GM18520 (cell line): ENCODE results near the gene NXPH3.
"Not testable (repeated sequence)": the region's sequence is repeated elsewhere in the genome, so short reads cannot be mapped to it uniquely, and the experiment has no call there.

Experiments
- ATAC-seq: cut with Tn5 transposase; IDR thresholded peaks from one replicate; pipeline ENCODE4 v1.9.1; 2021; ENCODE audit not compliant: unreplicated experiment

Gene NXPH3

DNA sequence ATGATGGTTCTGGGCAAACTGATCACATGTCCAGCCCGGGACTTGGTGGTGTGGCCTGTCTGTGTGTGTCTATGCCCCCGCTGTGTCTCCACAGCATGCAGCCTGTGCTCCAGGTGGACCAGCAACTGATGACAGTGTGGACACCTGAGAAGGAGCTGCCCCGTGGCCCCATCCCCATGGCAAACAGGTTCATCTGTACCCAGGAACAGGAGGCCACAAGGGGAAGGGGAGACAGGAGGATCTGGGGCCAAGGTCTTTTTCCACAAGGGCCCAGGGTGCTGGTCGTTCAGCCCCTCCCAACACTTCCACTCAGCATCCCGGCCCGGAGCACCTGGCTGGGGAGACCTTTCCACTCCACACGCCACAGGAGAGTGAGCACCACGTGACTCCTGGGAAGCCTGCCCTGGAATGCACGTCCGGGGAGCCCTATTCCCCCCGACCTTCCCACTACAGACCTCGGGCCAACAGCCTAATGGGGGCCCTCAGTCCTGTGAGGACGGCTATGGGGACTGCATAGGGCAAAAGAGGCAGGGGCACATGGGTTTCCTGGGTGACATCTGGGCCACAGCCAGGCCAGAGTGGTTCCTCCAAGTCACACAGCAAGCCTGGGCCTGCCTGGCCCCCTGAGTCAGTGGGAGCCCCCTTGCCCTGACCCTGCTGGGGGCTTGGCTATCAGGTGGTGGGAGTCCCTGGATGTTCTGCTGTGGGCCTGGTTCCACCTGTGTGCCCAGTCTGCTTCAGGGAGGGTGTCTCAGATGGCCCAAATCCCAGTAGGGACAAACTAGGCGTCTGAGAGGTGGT lies 20.8 kb upstream of the NXPH3 start:
- ATAC-seq: no peak

DNA sequence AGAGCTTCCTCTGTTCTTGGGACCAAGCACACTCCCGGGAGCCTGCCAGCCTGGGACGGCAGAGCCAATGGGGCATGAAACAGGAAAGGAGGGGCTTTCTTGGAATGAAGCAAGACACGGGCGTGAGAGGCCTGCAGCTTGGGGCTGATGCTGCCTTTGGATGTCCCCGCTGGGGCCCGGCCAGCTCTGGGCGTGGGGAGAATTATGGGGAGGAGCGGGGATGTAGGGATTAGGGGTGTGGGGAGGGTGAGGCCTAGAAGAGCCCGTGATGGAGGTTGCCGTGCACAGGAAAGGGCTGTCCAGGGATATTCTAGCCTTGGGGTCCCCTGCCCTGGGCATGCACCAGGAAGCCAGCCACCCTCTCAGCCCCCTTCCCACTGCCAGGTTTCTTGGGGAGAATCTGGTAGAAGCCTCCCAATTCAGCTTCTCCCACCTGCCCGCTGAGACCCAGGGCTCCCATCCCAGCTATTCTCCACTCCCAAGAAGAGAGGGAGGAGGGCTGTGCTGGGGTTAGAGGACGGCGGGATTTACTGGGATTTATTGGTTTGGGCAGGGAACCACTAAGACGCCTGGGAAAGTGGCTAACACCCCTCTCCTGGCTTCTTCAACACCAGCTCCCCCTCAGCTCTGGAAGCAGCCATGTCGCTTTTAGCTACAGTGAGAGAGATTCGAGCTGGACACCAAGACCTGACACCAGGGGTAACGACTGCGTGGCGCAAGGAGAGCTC lies 20.0 kb upstream of the NXPH3 start:
- ATAC-seq: no peak

DNA sequence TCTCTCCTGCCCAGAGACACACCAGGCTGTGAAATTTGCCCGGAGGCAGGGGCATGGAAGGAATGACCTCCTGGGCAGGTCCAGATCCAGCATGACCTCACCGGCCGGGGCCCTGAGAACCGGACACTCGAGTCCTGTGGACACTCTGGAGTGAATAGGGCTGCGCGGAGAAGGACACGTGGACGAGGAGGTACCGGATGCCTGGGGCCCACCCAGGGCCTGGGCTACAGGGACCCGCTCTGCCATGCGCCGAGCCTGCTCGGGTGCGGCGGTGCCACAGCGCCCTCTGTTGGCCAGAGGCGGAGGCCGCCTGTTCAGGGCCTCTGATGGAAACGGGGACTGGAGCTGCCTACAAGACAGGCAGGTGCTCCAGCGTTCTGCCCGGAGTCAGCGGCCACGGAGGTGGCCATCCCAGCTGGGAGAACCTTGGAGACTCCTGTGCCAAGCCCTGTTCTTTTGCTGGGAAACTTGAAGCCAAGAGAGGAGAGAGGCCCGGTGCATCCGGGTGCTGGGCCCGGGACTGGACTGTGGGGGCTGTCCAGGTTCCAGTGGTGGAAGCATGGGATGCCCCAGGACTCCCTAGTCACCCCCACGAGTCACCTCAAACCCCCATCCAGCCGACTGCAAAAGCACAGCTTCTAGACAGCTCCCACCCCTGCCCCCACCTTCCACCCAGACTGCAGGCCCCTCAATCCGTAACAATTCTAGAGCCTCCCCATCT lies 19.3 kb upstream of the NXPH3 start:
- no peak for ATAC-seq

DNA sequence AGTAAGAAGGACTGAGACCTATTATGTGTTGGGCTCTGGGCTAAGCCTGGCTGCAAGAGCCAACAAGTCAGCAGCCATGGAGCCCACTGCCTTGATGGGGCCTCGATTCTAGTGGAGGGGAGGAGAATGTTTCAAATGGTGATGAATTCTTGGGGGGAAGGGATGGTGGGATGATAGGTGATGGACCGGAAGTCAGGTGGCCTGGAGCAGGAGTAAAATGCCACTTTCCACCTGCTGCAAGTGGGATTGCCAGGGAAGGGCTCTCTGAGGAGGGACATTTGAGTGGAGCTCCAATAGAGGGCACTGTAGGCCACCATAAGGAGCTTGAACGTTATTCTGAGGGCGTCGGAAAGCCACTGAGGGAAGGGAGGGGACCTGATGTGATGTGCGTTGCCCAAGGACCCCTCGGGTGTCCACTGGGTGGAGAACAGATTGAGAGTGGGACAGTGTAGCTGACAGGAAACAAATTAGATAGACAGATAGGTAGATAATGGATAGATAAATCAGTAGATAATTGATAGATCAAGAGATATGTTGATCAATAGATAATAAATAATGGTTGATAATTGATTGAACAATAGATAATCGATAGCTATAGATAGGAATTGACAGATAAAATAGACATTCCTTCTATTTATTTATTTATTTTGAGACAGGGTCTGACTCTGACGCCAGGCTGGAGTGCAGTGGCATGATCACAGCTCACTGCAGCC lies 18.2 kb upstream of the NXPH3 start:
- ATAC-seq: no peak

DNA sequence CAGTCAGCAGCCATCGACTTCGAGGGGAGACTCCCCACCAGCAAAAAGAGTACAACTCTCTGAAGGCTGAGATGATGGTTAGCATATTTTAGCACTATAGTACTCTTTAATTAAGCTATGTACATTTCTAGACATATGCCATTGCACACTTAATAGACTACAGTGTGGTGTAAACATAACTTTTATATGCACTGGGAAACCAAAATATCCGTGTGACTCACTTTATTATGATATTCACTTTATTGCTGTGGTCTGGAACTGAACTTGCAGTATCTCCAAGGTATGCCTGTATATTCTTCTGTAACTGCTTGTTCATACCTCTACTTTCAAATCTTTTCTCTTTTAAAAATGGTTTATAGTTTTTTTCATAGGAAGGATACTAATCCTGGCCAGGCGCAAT lies 11.0 kb upstream of the NXPH3 start:
- no peak for ATAC-seq

DNA sequence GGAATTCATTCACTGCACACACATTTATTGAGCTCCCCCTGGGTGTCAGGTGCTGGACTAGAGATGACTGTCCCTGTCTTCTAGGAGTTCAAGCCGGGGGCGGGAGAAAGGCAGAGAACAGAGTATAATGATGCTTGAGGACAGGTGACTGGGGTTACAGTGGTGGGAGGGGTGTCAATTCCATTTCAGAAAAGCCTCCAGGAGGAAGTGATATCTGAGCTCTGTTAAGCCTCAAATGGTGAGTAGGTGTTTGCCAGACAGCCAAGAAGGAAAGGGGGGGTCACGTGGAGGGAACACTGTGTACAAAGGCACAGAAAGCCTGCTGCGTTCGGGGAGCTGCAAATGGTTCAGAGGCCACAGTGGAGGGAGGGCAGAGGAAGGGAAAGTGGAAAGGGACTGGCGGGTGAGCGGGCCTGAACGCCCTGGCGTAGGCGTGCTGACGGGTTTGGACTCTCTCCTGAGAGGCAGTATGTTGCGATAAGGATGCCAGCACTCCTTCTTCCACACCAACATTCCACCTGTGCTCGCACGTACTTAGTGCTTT lies 9.7 kb upstream of the NXPH3 start:
- no peak for ATAC-seq

DNA sequence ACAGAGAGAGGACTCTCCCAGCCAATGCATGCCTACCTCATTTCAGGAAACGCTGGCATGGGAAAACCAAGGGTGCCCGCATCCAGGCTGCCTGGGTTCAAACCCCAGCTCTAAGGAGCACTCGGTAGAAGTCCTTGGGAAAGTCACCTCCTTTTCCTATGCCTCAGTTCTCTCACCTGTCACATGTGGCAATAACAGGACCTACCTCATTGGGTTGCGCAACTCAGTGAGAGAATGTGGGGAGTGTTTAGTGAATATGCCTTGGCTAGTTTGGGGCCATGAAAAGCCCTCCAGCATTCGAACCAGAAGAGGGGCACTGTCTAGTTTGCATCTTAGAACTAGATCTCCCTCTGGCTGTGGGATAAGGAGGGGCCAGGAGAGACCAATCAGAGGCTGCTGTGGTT lies 9.0 kb upstream of the NXPH3 start:
- ATAC-seq: no peak

DNA sequence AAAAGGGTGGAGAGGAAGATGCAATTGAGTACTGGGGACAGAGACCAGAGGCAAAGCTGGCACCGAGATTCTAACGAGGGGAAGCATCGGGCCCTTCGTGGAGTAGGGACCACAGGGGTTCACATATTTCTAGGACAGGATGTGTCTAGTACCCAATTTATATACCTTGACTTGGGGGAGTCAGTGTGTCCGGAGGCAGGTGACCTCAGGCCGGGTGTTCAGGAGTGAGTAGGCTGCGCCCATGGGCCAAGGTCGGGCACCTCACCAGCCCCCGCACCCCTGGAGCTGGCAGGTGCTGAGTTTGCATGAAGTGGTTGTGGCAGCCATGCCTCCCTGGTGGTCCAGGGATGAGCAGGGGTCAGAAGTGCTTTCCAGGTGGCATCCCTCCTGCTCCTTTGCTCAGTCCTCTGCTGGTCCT lies 8.6 kb upstream of the NXPH3 start:
- no peak for ATAC-seq

DNA sequence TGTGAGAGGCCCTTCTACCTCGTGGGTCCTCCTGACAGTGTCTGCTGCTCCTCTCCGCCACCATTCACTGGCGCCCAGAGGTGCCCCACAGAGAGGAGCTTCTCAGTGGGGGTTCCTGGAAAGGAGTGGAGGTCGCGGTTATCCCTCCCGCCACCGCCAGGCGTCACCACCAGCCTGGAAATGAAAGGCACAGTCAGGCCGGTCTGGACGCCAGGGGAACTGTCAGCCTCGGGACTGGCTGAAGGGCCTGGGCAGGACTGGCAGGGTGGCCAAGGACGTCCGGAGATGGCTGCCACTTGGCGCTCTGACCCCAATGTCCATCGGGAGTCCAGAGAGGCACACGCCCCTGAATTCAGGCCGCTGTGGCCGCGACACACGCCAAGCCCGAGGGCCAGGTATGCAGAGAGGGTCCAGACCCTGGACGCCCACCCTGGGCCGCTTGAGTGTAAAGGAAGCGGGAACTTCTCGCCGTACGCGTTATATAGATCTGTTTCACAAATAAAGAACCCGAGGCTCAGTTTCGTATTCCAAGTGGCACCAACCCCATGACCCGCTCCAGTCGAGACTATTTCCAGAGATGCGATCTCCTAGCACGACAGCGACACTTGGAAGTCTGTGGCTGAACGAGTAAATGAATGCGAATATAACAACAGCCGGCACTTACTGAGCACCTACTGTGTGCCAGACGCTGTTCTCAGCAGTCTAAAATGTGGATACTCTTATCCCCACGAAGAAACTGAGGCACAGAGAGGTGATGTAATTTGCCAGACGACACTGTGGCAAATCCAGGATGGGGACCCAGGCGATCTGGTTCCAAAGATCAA lies 7.6 kb upstream of the NXPH3 start:
- no peak for ATAC-seq

DNA sequence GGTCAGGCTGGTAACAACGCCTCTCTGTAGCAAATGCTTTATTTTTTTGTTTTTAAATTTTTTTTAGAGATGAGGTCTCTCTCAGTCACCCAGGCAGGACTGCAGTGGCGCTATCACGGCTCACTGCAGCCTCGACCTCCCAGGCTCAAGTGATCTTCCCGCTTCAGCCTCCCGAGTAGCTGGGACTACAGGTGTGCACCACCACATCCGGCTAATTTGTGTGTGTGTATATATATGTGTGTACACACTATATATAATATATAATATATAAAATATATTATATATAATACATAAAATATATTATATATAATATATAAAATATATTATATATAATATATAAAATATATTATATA lies 7.0 kb upstream of the NXPH3 start:
- ATAC-seq: not testable (repeated sequence)

DNA sequence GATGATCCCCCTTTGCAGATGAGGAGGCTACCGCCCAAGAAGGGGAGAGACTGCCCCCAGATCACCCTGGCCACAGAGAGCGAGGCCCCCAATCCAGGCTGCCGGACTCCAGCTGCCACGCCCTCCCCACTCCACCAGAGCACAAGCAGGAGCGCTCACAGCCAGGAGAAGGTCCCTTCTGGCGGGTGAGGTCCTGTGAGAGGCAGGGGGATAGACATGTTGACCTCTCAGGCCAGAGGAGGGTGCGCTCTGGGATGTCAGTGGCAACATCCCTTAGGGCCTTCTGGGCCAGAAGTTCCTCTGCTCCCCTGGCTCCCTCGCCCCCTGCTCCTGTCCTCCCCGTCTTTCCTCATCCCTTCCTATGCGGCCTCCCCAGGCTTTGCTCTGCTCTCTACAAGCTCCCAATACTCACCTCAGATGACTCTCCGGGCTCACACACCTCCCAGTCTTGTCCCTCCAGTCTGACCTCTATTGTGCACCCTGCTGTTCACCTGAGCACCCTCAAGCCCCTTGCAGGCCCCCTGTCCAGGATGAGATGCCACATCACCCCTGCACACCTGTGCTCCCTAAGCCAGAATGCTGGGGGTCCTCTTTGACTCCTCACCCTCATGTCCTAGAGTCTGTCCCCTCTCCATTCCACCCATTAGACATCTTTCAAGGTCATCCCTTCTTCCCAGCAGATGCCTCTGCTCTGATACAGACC lies 5.0 kb upstream of the NXPH3 start:
- ATAC-seq: no peak

DNA sequence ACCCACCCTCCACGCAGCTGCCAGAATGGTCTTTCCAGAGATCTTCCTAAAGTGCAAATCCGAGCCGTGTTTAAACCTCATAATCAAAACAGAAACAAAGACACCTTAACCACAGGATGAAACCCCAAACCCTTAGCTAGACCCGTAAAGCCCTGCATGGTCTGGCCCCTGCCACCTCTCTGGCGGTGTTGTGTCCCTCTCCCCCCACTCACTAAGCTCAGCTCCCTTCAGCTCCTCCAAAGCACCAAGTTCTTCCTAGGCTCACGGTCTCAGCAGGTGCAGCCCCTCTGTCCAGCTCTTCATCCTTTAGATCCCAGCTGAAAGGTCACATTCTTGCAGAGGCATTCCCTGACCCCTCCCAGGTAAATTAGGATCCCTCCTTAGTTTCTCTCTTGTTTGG lies 4.4 kb upstream of the NXPH3 start:
- no peak for ATAC-seq

DNA sequence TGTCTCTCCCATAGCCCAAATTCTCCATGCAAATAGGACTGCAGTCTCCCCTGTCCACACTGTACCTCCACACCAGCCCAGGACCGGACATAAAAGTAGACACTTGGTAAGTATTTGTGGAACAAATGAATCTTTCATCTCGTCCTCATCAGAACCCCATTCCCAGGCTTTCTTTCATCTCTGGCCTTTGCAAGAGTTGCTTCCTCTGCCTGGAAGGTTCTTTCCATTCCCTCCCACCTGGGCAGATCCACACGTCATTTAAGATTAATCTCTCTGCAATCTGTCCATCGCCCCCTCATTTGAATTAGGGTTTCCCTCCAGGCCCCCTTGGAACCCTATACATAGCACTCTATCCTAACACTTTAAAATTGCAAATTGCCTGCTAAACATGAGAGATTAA lies 3.9 kb upstream of the NXPH3 start:
- ATAC-seq: no peak

DNA sequence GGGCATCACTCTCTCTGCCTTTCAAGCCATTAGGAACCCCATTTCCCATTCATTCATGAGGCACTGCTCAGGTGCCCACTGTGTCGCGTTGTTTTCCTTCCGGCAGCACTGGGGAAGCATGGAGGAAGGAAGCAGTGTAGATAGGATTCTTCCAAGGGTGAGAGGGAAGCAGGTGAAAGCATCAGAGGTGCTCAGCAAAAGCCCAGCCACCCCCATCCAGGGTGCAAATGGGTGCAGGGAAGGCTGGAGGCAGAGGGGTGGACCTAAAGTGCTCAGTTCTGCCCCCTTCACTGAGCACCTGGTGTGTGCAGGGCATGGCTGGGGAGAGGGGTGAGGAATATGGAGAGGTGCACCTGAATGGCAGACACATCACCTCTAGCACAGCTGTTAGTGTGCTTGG lies 3.4 kb upstream of the NXPH3 start:
- no peak for ATAC-seq

DNA sequence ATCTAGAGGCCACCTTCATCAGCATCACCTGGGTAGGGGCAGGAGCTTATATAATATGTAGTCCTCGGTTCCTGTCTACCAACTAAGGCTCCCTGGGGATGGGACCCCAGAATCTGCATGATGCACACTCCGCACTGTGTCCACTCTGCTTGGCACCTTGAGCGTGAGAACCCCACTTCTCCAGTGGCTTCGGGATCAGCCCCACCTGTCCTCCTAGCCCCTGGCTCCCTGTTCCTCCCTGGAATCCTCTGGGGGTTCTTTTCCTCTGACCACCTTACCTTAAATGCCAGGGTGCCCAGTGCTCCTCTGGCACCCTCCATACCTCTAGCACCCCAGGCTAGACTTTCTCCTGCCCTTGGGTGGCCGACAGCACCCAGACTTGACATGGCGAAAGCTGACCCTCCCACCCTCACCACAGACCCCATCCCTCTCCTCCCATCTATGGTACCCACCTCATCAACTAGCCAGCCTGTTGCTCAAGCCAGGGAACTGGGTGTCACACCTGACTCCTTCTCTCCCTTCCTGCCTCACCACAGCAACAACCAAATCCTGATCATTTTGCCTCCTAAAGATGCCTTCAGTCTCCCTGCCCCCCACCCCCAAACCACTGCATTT lies 2.8 kb upstream of the NXPH3 start:
- no peak for ATAC-seq

DNA sequence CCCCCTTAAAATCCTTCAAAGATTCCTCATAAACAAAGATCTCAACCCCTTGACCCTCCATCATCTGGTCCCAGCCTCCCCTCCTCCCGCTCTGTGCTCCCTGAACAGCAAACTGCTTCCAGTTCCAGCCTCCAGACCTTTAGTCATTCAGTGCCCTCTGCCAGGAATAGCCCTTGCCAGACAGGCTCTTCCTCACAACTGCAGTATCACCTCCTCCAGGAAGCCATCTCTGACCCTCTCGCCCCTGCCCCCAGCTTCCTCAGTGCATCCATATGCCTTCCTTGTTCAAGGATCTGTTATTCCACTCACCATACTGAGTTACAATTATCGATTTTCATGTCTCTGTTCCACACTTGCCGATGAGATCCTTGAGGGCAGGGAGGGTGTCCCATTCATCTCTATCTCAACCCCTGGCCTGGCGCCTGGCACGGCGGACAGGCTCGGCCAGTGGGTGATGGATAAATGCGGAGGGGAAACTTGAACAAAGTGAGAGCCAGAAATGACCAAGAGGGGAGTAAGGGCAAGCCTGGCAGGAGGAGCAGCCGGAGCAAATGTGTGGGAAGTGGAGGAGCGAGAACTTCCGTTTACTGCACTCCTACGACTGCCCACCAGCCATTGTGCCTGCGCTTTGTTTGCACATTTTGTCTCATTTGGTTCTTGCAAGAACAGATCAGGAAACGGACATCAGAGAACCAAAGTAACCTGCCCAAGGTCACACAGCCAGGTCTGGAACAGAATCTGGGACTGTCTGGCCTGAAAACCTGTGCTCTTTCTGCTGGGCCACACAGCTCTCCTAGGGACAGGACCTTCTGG lies 2.0 kb upstream of the NXPH3 start:
- ATAC-seq: no peak

DNA sequence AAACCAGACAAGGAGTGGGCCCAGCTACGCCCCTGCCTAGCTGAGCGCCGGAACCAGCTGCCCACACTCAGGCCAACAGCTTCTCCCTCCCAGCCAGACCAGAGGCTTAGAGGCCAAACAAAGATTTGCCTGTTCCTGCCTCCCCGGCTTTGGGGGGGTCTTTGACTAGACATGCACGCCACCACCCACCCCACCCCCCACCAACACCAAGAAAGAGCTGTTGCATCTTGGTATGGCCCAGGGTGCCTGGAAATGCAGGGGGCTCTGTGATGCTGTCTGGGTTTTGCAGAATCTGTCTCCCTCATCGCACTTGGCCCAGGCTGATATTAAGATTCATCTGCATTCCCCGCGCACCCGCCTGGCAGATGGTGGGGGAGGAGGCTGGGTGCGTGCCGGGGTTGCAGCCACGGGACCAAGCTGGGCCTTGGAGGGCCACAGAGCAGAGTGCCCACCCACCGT lies 1.3 kb upstream of the NXPH3 start:
- no peak for ATAC-seq

DNA sequence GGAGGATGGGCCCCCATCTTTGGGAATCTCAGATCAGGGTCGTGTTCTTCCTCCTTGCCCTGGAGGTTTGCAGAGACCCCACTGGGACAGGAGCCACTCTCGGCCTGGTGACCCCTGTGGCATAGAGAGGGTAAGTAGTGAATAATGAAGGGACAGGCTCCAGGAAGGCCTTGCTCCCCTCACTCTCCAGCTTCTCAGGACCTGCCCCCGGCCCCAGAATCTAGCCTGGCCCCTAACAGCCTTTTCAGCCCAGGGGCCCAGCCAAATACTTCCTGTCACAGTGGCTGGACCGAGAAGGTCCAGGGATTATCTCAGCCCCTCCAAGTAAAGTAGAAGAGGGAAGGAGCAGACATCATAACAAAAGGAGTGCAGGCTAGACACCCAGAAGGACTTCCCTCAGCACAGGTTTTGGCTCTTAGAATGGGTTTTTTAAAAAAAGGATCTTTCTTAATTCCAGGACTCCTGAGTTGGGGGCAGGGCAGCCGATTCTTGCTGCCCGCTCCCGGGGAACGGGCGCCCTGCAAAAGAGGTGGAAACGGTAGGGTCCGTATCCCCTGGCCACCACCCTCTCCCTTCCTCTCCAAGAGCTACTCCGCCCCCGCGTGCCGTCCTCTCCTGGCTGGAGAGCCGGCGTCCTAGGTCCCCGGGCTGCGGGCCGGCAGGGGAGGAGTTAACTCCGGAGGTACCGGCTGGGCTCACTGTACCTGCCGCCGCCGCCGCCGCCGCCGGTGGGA lies 559 bp upstream of the NXPH3 start:
- no peak for ATAC-seq
